DMS53 treated with DMSO at 0.1 percent for 48 hours (cell line): ENCODE measurements around the gene FAM234A.

ENCODE experiments used
- DNase-seq: peaks from one replicate; lab custom pipeline; 2025; ENCODE audit not compliant: unreplicated experiment; lab: John Stamatoyannopoulos, UW

FAM234A gene

GRCh38 chr16:296806-297510 lies 62.3 kb downstream of the FAM234A start:
- no peak for DNase-seq

DNA sequence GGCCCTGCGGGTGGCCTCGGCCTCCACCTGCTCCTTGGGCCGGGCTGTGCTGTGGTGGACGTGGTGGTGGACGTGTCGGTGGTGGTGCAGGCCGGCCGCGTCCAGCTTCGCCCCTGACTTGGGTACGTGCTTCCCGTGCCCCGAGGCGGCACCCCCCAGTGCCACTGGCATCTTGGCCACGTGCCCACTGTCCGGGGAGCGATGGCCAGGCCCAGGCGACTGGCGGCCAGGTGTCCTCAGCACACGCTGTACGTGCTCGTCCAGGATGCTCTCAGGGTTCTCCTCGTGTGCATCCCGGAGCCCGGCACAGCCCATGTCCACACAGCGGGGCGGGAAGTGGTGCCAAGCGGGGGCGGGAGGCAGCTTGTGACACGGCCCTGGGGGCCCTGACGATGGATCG lies 63.2 kb downstream of the FAM234A start:
- DNase-seq, result no peak

- DNase-seq, result no peak
These were observed 66.6 kb downstream of the FAM234A start for GRCh38 chr16:301235-301634.

GRCh38 chr16:301950-302349 lies 67.3 kb downstream of the FAM234A start:
- no peak for DNase-seq

DNA sequence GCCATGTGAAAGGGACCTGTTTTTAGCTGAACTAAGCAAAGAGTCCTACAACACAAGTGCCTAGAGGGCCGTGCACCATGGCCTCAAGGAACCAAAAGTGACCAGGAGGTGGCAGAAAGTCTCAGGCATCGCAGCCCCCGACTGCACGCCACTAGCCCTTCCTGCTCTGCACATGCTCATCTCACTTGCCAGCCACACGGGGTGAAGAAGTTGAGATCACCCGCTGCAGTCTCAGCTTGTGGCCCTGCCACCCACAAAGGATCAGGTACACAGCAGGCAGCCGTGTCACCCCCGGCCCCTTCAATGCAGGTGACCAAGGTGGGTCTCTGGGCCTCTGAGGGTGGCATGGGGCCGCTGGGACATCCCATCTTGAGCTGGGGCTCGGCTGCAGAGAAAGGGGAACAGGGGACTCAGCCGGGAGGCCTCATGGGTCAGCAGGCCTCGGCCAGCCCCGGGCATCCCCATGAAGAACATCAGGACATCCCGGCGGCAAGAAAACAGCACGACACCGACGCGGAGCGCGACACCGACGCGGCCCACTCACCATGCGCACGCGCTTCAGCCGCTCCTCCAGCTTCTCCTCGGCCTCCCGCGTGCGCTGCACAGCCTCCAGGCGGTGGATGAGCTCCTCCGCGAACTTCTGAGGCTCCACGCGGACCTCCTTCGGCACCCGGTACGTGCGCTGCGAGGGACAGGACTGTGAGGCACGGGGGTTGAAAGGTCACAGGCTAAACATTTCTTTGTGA lies 69.3 kb downstream of the FAM234A start:
- DNase-seq, result no peak

- DNase-seq, result no peak
These were observed 71.5 kb downstream of the FAM234A start for GRCh38 chr16:305916-306626.

DNA sequence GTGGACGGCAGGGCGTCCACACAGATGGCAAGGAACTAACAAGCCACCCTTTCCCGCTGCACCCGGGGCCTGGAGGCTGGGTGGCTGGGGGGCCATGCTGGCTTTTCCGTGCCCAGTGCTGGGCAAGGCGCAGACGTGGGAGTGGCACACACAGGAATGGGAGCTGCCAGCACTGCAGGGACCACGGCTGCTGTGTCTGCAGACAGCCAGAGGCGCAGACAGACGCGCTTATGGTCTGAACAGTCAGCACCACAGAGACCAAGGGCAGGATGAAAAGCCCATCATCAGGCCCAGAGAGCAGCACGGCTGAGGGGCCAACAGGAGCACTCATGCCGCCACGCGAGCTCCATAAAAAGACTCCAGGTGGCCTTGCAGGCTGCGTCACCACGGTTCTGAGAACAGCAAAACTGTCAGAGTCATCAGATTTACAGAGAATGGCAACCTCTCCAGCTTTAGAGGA lies 72.3 kb downstream of the FAM234A start:
- DNase-seq, result no peak

GRCh38 chr16:307691-308312 lies 73.2 kb downstream of the FAM234A start:
- no peak for DNase-seq

DNA sequence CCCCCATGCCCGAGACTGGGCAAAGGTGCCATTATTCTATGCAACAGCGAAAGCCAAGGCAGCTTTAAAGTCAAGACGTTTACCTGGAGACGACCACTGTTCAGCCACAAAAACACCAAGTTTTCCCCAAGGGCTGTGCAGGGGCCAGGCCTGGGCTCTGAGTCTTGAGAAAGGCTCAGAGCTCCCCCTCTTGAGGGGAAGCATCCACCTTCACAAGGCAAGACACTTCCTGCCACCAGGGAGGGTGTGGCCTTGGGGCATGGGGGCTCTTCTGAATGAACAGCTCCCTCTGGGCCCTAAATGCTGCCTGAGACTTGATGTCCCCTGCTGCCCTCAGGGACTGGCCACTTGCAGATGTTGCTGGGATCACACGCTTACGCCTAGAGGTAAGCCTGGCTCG lies 74.9 kb downstream of the FAM234A start:
- no peak for DNase-seq

DNA sequence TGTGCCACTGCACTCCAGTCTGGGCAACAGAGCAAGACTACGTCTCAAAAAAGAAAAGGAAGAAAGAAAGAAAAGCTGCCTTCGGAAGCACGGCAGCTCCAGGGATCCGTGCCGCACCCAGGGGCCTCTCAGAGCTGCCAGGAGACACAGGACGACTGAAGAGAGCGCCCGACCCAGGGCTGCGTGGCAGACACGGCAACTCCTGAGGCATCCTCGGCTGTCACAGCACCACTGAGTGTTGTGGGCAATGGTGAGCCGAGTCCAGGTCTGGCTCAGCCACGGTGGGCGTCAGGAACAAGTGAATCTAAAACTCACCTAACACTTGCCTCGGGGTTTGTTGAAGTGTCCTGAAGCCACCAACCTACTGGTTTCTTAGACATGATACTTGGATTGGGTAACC lies 77.1 kb downstream of the FAM234A start:
- DNase-seq, result no peak

DNA sequence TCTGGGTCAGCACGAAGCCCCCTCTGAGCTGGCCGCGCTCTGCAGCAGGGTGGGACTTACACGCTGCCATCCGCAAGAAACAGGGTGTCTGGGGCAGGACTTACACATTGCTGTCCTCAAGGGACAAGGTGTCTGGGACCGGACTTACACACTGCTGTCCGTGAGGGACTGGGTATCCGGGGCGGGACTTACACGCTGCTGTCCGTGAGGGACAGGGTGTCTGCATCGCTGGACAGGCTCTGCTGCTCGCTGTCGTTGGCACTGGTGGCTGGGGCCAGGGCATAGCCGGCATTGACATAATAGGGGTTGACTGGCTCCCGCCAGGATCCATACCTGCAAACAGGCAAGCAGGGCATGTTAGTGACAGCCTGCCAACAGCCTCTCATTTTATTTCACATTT lies 79.7 kb downstream of the FAM234A start:
- DNase-seq, result no peak

DNA sequence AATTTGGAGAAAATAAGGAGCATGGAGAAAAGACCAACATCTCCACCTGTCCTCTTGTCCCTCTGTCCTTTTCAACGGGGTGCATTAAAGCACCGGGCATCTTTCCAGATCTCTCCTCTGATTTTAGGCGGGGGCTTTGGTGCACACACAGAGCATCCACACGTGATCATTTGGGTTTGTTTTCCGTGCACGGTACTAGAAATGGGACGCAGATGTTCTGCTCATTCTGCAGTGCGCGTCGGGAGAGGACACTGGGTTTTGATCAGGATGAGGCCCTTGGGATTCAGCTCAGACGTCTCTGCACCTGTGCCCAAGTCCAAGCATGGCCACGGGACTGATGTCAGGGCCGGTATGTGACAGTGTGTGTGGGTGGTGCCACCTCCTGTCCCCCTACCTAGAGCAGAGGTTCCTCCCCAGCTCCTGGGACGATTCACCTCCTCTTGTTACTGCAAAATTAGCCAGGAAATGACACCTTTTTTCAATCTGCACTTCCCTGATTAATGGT lies 80.2 kb downstream of the FAM234A start:
- DNase-seq, result no peak
